ENCODE results near the gene ARL1.
"Not testable (repeated sequence)": the region's sequence is repeated elsewhere in the genome, so short reads cannot be mapped to it uniquely, and the experiment has no call there.

The ARL1 gene

DNA sequence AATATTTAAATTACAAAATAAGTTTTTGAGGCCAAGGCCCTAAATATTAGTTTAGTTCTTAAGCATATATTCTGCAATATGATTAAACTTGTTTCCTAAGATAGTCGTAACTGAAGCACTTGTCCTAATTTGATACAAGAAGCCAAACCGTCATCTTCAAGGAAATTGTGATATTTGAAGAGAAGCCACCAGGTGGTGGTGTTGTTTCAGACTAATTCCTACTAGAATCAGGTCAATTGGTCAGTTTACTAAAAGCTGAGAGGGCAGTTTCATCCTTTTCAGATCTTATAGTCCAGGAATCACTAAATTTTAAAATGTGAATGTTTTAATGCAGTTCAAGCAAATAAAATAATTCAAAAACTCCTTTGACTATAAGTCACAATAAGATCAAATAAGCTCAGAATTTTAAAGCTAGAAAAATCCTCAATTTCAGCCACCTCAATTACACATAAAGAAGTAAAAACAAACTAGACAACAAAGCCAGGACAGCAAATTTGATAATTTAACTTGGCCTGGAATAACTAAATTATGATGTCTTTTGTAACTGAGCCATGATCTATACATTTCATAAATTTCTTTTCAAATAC lies 7.1 kb upstream of the ARL1 start:
- no peaks in the 10 kb centered on the region for H3K4me1 ChIP-seq (ENCODE audit: control insufficient read depth in 5 of 5, insufficient read depth in 5 of 5, low read length in 5 of 5)
- H3K4me3 ChIP-seq (ENCODE audit: low read depth in 1 of 5, low read length in 5 of 5) = no peak overlapping the region
- no peaks in the 10 kb centered on the region for H3K27me3 ChIP-seq (ENCODE audit: control insufficient read depth in 5 of 5, insufficient read depth in 4 of 5, low read length in 5 of 5)
- H3K9ac ChIP-seq (ENCODE audit: low read length in 5 of 5) = no peak overlapping the region
- H3K36me3 ChIP-seq (ENCODE audit: control insufficient read depth in 5 of 5, insufficient read depth in 5 of 5, low read length in 5 of 5) = no peaks in the 10 kb centered on the region
- H3K9me3 ChIP-seq (ENCODE audit: control insufficient read depth in 5 of 5, low read length in 5 of 5) = no peaks in the 10 kb centered on the region
- H3K27ac ChIP-seq (ENCODE audit: low read depth, low read length) = no peak overlapping the region

DNA sequence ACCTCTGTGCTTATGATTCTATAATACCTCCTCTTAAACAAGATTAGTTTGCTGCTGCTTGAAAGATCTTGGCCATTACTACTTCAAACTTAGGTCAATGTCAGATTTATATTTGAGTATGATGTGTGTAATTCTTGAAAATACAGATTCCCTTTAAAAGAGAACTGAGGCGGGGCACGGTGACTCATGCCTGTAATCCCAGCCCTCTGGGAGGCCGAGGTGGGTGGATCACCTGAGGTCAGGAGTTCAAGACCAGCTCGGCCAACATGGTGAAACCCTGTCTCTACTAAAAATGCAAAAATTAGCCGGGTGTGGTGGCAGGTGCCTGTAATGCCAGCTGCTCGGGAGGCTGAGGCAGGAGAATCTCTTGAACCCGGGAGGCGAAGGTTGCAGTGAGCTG lies 2.6 kb upstream of the ARL1 start:
- not testable (repeated sequence) for H3K4me3 ChIP-seq (ENCODE audit: low read depth in 1 of 5, low read length in 5 of 5); H3K9ac ChIP-seq (ENCODE audit: low read length in 5 of 5); H3K9me3 ChIP-seq (ENCODE audit: control insufficient read depth in 5 of 5, low read length in 5 of 5); H3K27ac ChIP-seq (ENCODE audit: low read depth, low read length); H3K27me3 ChIP-seq (ENCODE audit: control insufficient read depth in 5 of 5, insufficient read depth in 4 of 5, low read length in 5 of 5); H3K36me3 ChIP-seq (ENCODE audit: control insufficient read depth in 5 of 5, insufficient read depth in 5 of 5, low read length in 5 of 5)
- peaks cover 4 to 30% (median 22%) of the 10 kb centered on the region in 5 donors for H3K4me1 ChIP-seq (ENCODE audit: control insufficient read depth in 5 of 5, insufficient read depth in 5 of 5, low read length in 5 of 5)

DNA sequence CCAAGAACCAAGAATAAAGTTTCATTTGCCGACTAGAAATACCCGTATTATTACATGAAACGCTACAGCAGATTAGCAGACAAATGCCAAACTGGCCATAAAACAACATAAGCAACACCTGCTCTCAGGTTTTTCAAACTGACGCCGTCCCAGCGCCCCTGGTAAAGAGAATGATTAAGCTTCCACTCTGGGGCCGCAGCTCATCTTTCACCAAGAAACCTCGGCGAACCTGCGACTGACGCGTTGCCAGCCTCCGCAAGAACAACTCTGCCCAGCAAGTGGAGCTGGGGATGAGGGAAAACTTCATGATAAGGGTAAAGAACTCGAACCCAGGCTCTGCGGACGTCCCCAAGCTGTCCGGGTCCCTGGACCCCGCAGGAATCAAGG lies 530 bp downstream of the ARL1 start:
- Histone ChIP-seq H3K36me3 (ENCODE audit: control insufficient read depth in 5 of 5, insufficient read depth in 5 of 5, low read length in 5 of 5) (peaks cover 0 to 4% (median 0%) of the 10 kb centered on the region in 5 donors), H3K27me3 (ENCODE audit: control insufficient read depth in 5 of 5, insufficient read depth in 4 of 5, low read length in 5 of 5) (no peaks in the 10 kb centered on the region), H3K9me3 (ENCODE audit: control insufficient read depth in 5 of 5, low read length in 5 of 5) (no peaks in the 10 kb centered on the region), H3K9ac (ENCODE audit: low read length in 5 of 5) (peak overlapping the region; percentile 84 to 99 (median 94)), H3K27ac (ENCODE audit: low read depth, low read length) (peak overlapping the region; percentile 94), H3K4me3 (ENCODE audit: low read depth in 1 of 5, low read length in 5 of 5) (peak overlapping the region; percentile 90 to 96 (median 96)), H3K4me1 (ENCODE audit: control insufficient read depth in 5 of 5, insufficient read depth in 5 of 5, low read length in 5 of 5) (peaks cover 4 to 30% (median 22%) of the 10 kb centered on the region in 5 donors)

DNA sequence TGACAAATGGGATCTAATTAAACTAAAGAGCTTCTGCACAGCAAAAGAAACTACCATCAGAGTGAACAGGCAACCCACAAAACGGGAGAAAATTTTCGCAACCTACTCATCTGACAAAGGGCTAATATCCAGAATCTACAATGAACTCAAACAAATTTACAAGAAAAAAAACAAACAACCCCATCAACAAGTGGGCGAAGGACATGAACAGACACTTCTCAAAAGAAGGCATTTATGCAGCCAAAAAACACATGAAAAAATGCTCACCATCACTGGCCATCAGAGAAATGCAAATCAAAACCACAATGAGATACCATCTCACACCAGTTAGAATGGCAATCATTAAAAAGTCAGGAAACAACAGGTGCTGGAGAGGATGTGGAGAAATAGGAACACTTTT lies 16.4 kb downstream of the ARL1 start:
- not testable (repeated sequence) for H3K27ac ChIP-seq (ENCODE audit: low read depth, low read length); H3K27me3 ChIP-seq (ENCODE audit: control insufficient read depth in 5 of 5, insufficient read depth in 4 of 5, low read length in 5 of 5); H3K9me3 ChIP-seq (ENCODE audit: control insufficient read depth in 5 of 5, low read length in 5 of 5); H3K4me3 ChIP-seq (ENCODE audit: low read depth in 1 of 5, low read length in 5 of 5); H3K9ac ChIP-seq (ENCODE audit: low read length in 5 of 5); H3K4me1 ChIP-seq (ENCODE audit: control insufficient read depth in 5 of 5, insufficient read depth in 5 of 5, low read length in 5 of 5)
- H3K36me3 ChIP-seq (ENCODE audit: control insufficient read depth in 5 of 5, insufficient read depth in 5 of 5, low read length in 5 of 5) = peaks cover 40 to 50% (median 43%) of the 10 kb centered on the region in 5 donors

DNA sequence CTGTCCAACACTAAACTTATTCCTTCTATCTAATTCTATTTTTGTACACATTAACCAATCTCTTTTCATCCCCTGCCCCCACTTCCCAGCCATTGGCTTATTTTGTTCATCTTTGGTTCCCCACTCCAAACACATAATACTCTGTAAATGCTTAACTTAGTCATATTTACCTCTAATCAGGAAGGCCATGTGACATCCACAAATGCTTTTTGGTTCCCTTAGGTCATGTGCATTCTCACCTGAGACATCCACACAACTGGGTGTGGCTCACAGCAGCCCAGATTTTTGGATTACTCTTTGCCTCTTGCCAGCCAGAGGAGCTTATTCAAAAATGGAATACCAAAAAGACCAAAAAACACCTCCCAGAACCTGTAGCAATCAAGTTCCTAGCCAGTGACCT lies 28.4 kb downstream of the ARL1 start:
- Histone ChIP-seq H3K27ac (ENCODE audit: low read depth, low read length) (no peak overlapping the region), H3K27me3 (ENCODE audit: control insufficient read depth in 5 of 5, insufficient read depth in 4 of 5, low read length in 5 of 5) (no peaks in the 10 kb centered on the region), H3K9me3 (ENCODE audit: control insufficient read depth in 5 of 5, low read length in 5 of 5) (no peaks in the 10 kb centered on the region), H3K9ac (ENCODE audit: low read length in 5 of 5) (no peak overlapping the region), H3K36me3 (ENCODE audit: control insufficient read depth in 5 of 5, insufficient read depth in 5 of 5, low read length in 5 of 5) (peaks cover 23 to 83% (median 53%) of the 10 kb centered on the region in 5 donors), H3K4me3 (ENCODE audit: low read depth in 1 of 5, low read length in 5 of 5) (no peak overlapping the region), H3K4me1 (ENCODE audit: control insufficient read depth in 5 of 5, insufficient read depth in 5 of 5, low read length in 5 of 5) (no peaks in the 10 kb centered on the region)

DNA sequence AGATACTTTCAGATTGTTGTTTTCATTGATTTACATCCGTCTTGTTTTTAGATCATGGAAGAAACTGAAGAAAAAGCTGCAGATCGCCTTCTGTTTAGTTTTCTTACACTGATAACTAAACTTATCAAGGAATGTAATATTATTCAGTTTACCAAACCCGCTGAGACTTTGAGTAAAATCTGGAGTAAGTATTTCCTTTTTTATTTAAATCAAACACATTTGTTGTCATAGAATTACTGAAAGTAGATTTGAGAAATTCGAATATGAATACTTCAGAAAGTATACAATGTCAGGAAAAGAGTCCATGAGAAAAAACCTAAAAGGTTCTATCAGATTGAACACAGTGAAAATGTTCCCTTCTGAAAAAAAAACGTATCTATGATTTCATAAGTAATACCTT lies 32.0 kb downstream of the ARL1 start:
- peaks cover 30 to 81% (median 59%) of the 10 kb centered on the region in 5 donors for H3K36me3 ChIP-seq (ENCODE audit: control insufficient read depth in 5 of 5, insufficient read depth in 5 of 5, low read length in 5 of 5)
- no peak overlapping the region for H3K9ac ChIP-seq (ENCODE audit: low read length in 5 of 5)
- H3K4me1 ChIP-seq (ENCODE audit: control insufficient read depth in 5 of 5, insufficient read depth in 5 of 5, low read length in 5 of 5) = no peaks in the 10 kb centered on the region
- no peaks in the 10 kb centered on the region for H3K9me3 ChIP-seq (ENCODE audit: control insufficient read depth in 5 of 5, low read length in 5 of 5)
- H3K27ac ChIP-seq (ENCODE audit: low read depth, low read length) = no peak overlapping the region
- H3K27me3 ChIP-seq (ENCODE audit: control insufficient read depth in 5 of 5, insufficient read depth in 4 of 5, low read length in 5 of 5) = no peaks in the 10 kb centered on the region
- H3K4me3 ChIP-seq (ENCODE audit: low read depth in 1 of 5, low read length in 5 of 5) = no peak overlapping the region

DNA sequence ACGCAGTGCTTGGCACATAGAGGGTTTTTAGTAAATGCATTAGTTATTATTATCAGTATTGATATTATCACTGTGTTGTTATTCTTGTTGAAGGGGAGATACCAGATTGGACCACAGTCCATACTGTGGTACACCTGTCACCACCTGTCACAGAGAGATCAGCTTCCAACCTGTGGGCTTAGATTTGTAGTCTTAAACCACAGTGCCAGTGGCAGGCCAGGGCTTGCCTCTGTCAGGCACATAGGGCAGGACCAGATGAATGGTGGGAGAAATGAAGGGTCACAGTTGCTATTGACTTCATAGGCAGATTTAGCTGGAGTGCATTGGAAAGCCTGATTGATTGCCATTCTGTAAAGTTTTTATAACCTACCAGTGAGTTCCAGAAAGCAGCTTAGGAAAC lies 35.1 kb downstream of the ARL1 start:
- no peaks in the 10 kb centered on the region for H3K4me1 ChIP-seq (ENCODE audit: control insufficient read depth in 5 of 5, insufficient read depth in 5 of 5, low read length in 5 of 5)
- H3K9ac ChIP-seq (ENCODE audit: low read length in 5 of 5) = no peak overlapping the region
- H3K27me3 ChIP-seq (ENCODE audit: control insufficient read depth in 5 of 5, insufficient read depth in 4 of 5, low read length in 5 of 5) = no peaks in the 10 kb centered on the region
- no peak overlapping the region for H3K27ac ChIP-seq (ENCODE audit: low read depth, low read length)
- H3K36me3 ChIP-seq (ENCODE audit: control insufficient read depth in 5 of 5, insufficient read depth in 5 of 5, low read length in 5 of 5) = peaks cover 36 to 82% (median 67%) of the 10 kb centered on the region in 5 donors
- H3K9me3 ChIP-seq (ENCODE audit: control insufficient read depth in 5 of 5, low read length in 5 of 5) = no peaks in the 10 kb centered on the region
- no peak overlapping the region for H3K4me3 ChIP-seq (ENCODE audit: low read depth in 1 of 5, low read length in 5 of 5)

DNA sequence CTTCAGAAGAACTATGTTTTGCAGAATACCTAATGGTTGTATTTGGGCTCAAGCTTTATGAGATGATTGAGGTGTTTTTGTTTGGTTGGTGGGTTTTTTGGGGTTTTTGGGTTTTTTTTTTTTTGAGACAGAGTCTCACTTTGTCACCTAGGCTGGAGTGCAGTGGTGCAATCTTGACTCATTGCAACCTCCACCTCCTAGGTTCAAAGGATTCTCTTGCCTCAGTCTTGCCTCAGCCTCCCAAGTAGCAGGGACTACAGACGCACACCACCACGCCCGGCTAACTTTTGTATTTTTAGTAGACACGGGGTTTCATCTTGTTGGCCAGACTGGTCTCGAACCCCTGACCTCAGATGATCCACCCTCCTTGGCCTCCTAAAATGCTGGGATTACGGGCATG lies 39.6 kb downstream of the ARL1 start:
- no peak overlapping the region for H3K27ac ChIP-seq (ENCODE audit: low read depth, low read length)
- no peak overlapping the region for H3K9ac ChIP-seq (ENCODE audit: low read length in 5 of 5)
- H3K27me3 ChIP-seq (ENCODE audit: control insufficient read depth in 5 of 5, insufficient read depth in 4 of 5, low read length in 5 of 5) = no peaks in the 10 kb centered on the region
- no peaks in the 10 kb centered on the region for H3K9me3 ChIP-seq (ENCODE audit: control insufficient read depth in 5 of 5, low read length in 5 of 5)
- no peaks in the 10 kb centered on the region for H3K4me1 ChIP-seq (ENCODE audit: control insufficient read depth in 5 of 5, insufficient read depth in 5 of 5, low read length in 5 of 5)
- H3K4me3 ChIP-seq (ENCODE audit: low read depth in 1 of 5, low read length in 5 of 5) = no peak overlapping the region
- peaks cover 48 to 91% (median 80%) of the 10 kb centered on the region in 5 donors for H3K36me3 ChIP-seq (ENCODE audit: control insufficient read depth in 5 of 5, insufficient read depth in 5 of 5, low read length in 5 of 5)

DNA sequence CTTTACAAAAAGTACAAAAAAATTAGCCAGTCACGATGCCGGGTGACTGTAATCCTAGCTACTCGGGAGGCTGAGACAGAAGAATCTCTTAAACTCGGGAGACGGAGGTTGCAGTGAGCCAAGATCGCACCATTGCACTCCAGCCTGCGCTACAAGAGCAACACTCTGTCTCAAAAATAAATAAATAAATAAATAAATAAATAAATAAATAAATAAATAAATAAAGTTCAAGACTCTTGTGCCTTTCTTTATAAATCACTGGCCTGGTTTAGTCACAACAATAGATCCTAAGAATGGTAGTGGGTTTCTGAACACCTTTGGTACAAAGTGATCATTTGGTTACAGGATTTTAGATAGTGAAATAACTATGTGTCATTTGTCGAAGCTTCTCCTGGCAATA lies 46.1 kb downstream of the ARL1 start:
- Histone ChIP-seq H3K36me3 (ENCODE audit: control insufficient read depth in 5 of 5, insufficient read depth in 5 of 5, low read length in 5 of 5) (peaks cover 42 to 83% (median 59%) of the 10 kb centered on the region in 5 donors), H3K9ac (ENCODE audit: low read length in 5 of 5) (no peak overlapping the region)

DNA sequence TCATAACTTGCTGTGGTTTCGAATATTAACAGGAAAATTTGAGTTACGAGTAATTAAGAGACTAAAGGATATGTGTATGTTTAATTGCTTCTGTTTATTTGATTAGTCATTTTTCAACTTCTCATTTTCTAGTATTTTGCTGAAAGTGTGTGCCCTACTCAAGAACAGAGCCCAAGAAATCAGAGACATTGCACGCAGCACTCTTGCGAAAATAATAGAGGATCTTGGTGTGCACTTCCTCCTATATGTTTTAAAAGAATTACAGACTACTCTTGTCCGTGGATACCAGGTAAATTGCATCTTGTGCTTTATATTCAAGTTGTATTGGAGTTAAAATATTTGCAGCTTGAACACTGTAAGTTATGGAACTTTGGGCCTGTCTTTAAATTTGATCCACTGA lies 50.8 kb downstream of the ARL1 start:
- no peaks in the 10 kb centered on the region for H3K4me1 ChIP-seq (ENCODE audit: control insufficient read depth in 5 of 5, insufficient read depth in 5 of 5, low read length in 5 of 5)
- no peaks in the 10 kb centered on the region for H3K27me3 ChIP-seq (ENCODE audit: control insufficient read depth in 5 of 5, insufficient read depth in 4 of 5, low read length in 5 of 5)
- H3K9me3 ChIP-seq (ENCODE audit: control insufficient read depth in 5 of 5, low read length in 5 of 5) = no peaks in the 10 kb centered on the region
- H3K4me3 ChIP-seq (ENCODE audit: low read depth in 1 of 5, low read length in 5 of 5) = no peak overlapping the region
- no peak overlapping the region for H3K27ac ChIP-seq (ENCODE audit: low read depth, low read length)
- H3K36me3 ChIP-seq (ENCODE audit: control insufficient read depth in 5 of 5, insufficient read depth in 5 of 5, low read length in 5 of 5) = peaks cover 40 to 72% (median 53%) of the 10 kb centered on the region in 5 donors
- H3K9ac ChIP-seq (ENCODE audit: low read length in 5 of 5) = no peak overlapping the region

More for the DNA sequence above, 46.1 kb downstream of the ARL1 start:
- Histone ChIP-seq H3K27me3 (ENCODE audit: control insufficient read depth in 5 of 5, insufficient read depth in 4 of 5, low read length in 5 of 5) (no peaks in the 10 kb centered on the region), H3K9me3 (ENCODE audit: control insufficient read depth in 5 of 5, low read length in 5 of 5) (no peaks in the 10 kb centered on the region), H3K4me1 (ENCODE audit: control insufficient read depth in 5 of 5, insufficient read depth in 5 of 5, low read length in 5 of 5) (no peaks in the 10 kb centered on the region), H3K4me3 (ENCODE audit: low read depth in 1 of 5, low read length in 5 of 5) (no peak overlapping the region), H3K27ac (ENCODE audit: low read depth, low read length) (no peak overlapping the region)

Data from subcutaneous abdominal adipose tissue (tissue), 5 donors.